ENCODE measurements around the gene CCT8. TPM values are rescaled to one million over a fixed set of nuclear protein-coding genes. Genes with fewer than 3 reads are reported as not detected.

CCT8 gene
- total RNA-seq, 1 experiment from 2014 or later = 244 TPM

- no peaks in the 10 kb centered on the region for H3K9me3 ChIP-seq (ENCODE audit: low read length)
- ChIA-PET POLR2A (ENCODE audit: unreplicated experiment) (interaction anchor here (0.6 kb wide), 1 partner anchor 25 kb away, joined by 3 read pairs; no protein-coding TSS in a partner anchor), CTCF (no interaction called here)
- ATAC-seq (no peak), DNase-seq (no peak)
- no peak overlapping the region for H2AFZ ChIP-seq (ENCODE audit: low read length)
- H3K36me3 ChIP-seq (ENCODE audit: low read depth, low read length) = peaks cover 42% of the 10 kb centered on the region
- H3K4me3 ChIP-seq (ENCODE audit: low read length) = no peak overlapping the region
- H3K27ac ChIP-seq (ENCODE audit: low read length) = no peak overlapping the region
- peaks cover 5% of the 10 kb centered on the region; the same call in 1 of the 2 replicates for H3K4me1 ChIP-seq (ENCODE audit: insufficient read depth, low read length)
- no peak overlapping the region for H3K9ac ChIP-seq (ENCODE audit: low read length)
- peaks cover 19% of the 10 kb centered on the region for H3K79me2 ChIP-seq (ENCODE audit: low read length)
- H4K20me1 ChIP-seq (ENCODE audit: low read length) = no peaks in the 10 kb centered on the region
- intact Hi-C loops (cut with micrococcal nuclease) = no loop called here
- H3K27me3 ChIP-seq (ENCODE audit: low read length) = no peaks in the 10 kb centered on the region
- no peaks in the 10 kb centered on the region for H3F3A ChIP-seq (ENCODE audit: low read length, unreplicated experiment)
- no peak for TF ChIP-seq CTCF (conservative IDR thresholded peaks at IDR 0.05; ENCODE audit: low read depth, low read length)
- no peak for TF ChIP-seq EZH2 (IDR thresholded peaks at IDR 0.05; ENCODE audit: low read length, unreplicated experiment)
- no peak for TF ChIP-seq EZH2phosphoT487 (IDR thresholded peaks at IDR 0.05; ENCODE audit: borderline replicate concordance, low read length)
- no TSS peak for BruUV-seq (replicated peaks)
- H3K9me2 ChIP-seq (replicated peaks; ENCODE audit: low read length) = no peaks in the 10 kb centered on the region
- H3K4me2 ChIP-seq (ENCODE audit: low read length) = no peak overlapping the region
Measured at GRCh38 chr21:29030909-29031308, 42.5 kb downstream of the CCT8 start.

- no peak overlapping the region for H3K27ac ChIP-seq (ENCODE audit: low read length)
- CTCF ChIA-PET = no interaction called here
- no peaks in the 10 kb centered on the region for H4K20me1 ChIP-seq (ENCODE audit: low read length)
- TF ChIP-seq CTCF (conservative IDR thresholded peaks at IDR 0.05; ENCODE audit: low read depth, low read length) (no peak), EZH2 (IDR thresholded peaks at IDR 0.05; ENCODE audit: low read length, unreplicated experiment) (no peak), EZH2phosphoT487 (IDR thresholded peaks at IDR 0.05; ENCODE audit: borderline replicate concordance, low read length) (no peak)
- ATAC-seq (no peak), DNase-seq (no peak)
- no peaks in the 10 kb centered on the region for H3F3A ChIP-seq (ENCODE audit: low read length, unreplicated experiment)
- peaks cover 10% of the 10 kb centered on the region; the same call in 1 of the 2 replicates for H3K4me1 ChIP-seq (ENCODE audit: insufficient read depth, low read length)
- H3K4me3 ChIP-seq (ENCODE audit: low read length) = no peak overlapping the region
- BruUV-seq (replicated peaks) = no TSS peak
- peaks cover 30% of the 10 kb centered on the region for H3K79me2 ChIP-seq (ENCODE audit: low read length)
- no peaks in the 10 kb centered on the region for H3K27me3 ChIP-seq (ENCODE audit: low read length)
- H3K9me3 ChIP-seq (ENCODE audit: low read length) = no peaks in the 10 kb centered on the region
- no peak overlapping the region for H3K9ac ChIP-seq (ENCODE audit: low read length)
- POLR2A ChIA-PET (ENCODE audit: unreplicated experiment) = no interaction called here
- intact Hi-C loops (cut with micrococcal nuclease) = no loop called here
- H2AFZ ChIP-seq (ENCODE audit: low read length) = no peak overlapping the region
- peaks cover 35% of the 10 kb centered on the region for H3K36me3 ChIP-seq (ENCODE audit: low read depth, low read length)
- no peak overlapping the region for H3K4me2 ChIP-seq (ENCODE audit: low read length)
- no peaks in the 10 kb centered on the region for H3K9me2 ChIP-seq (replicated peaks; ENCODE audit: low read length)
Measured at GRCh38 chr21:29029524-29029923, 43.9 kb downstream of the CCT8 start.

- BruUV-seq (replicated peaks) = TSS peak; percentile 59
- no peaks in the 10 kb centered on the region for H4K20me1 ChIP-seq (ENCODE audit: low read length)
- H3K4me2 ChIP-seq (ENCODE audit: low read length) = peak overlapping the region; percentile 92
- H3K4me3 ChIP-seq (ENCODE audit: low read length) = peak overlapping the region; percentile 78
- peak overlapping the region; percentile 87 for H2AFZ ChIP-seq (ENCODE audit: low read length)
- DNase-seq (peak; percentile 39), ATAC-seq (peak; percentile 39)
- peaks cover 30% of the 10 kb centered on the region for H3K79me2 ChIP-seq (ENCODE audit: low read length)
- peak overlapping the region; percentile 89 for H3K27ac ChIP-seq (ENCODE audit: low read length)
- no peaks in the 10 kb centered on the region for H3F3A ChIP-seq (ENCODE audit: low read length, unreplicated experiment)
- no peak for TF ChIP-seq CTCF (conservative IDR thresholded peaks at IDR 0.05; ENCODE audit: low read depth, low read length)
- no peak for TF ChIP-seq EZH2phosphoT487 (IDR thresholded peaks at IDR 0.05; ENCODE audit: borderline replicate concordance, low read length)
- no peak for TF ChIP-seq EZH2 (IDR thresholded peaks at IDR 0.05; ENCODE audit: low read length, unreplicated experiment)
- peak overlapping the region; percentile 95 for H3K9ac ChIP-seq (ENCODE audit: low read length)
- POLR2A ChIA-PET (ENCODE audit: unreplicated experiment) = interaction anchor here (0.6 to 1.7 kb wide), 5 partner anchors 23 to 1382 kb away, joined by 3 to 15 read pairs (median 6); partner anchors contain the start of gene LTN1
- peaks cover 9% of the 10 kb centered on the region; the same call in 1 of the 2 replicates for H3K36me3 ChIP-seq (ENCODE audit: low read depth, low read length)
- H3K9me3 ChIP-seq (ENCODE audit: low read length) = no peaks in the 10 kb centered on the region
- H3K27me3 ChIP-seq (ENCODE audit: low read length) = no peaks in the 10 kb centered on the region
- intact Hi-C loops (cut with micrococcal nuclease) = loop anchor here (2.0 kb wide), 2 partner anchors 33 to 47 kb away; partner anchors contain the start of genes CCT8 and LTN1
- CTCF ChIA-PET = no interaction called here
- H3K4me1 ChIP-seq (ENCODE audit: insufficient read depth, low read length) = peaks cover 15% of the 10 kb centered on the region
- H3K9me2 ChIP-seq (replicated peaks; ENCODE audit: low read length) = no peaks in the 10 kb centered on the region
Measured at GRCh38 chr21:29025328-29025713, 48.1 kb downstream of the CCT8 start.
